CD4-positive, alpha-beta T cell treated with Interleukin-15 for 4 hours (primary cell): ENCODE results near the gene EIF4E2.
"Not testable (repeated sequence)": the region's sequence is repeated elsewhere in the genome, so short reads cannot be mapped to it uniquely, and the experiment has no call there.

Experiments
- DNase-seq: peaks from one replicate; pipeline ENCODE4 v3.0.0-alpha.2; 2020; ENCODE audit warnings: low spot score

EIF4E2 gene

GRCh38 chr2:232522623-232523401 lies 27.7 kb upstream of the EIF4E2 start:
- no peak for DNase-seq

GRCh38 chr2:232523402-232523681 lies 27.1 kb upstream of the EIF4E2 start:
- no peak for DNase-seq

- DNase-seq, result no peak
Observed at GRCh38 chr2:232523682-232524597, 26.5 kb upstream of the EIF4E2 start.

GRCh38 chr2:232524771-232525170 lies 25.7 kb upstream of the EIF4E2 start:
- DNase-seq, result no peak

- DNase-seq, result no peak
Observed at GRCh38 chr2:232525199-232525598, 25.3 kb upstream of the EIF4E2 start.

GRCh38 chr2:232525791-232526371 lies 24.6 kb upstream of the EIF4E2 start, which contains the start of gene CHRND:
TSS of gene CHRND (plus strand) at chr2:232526160. CDS start at chr2:232526216, 56 bp downstream.
- DNase-seq, result no peak

GRCh38 chr2:232526372-232526941 lies 24.0 kb upstream of the EIF4E2 start:
- DNase-seq, result no peak

GRCh38 chr2:232527905-232528470 lies 22.5 kb upstream of the EIF4E2 start:
- DNase-seq, result no peak

- no peak for DNase-seq
Observed at GRCh38 chr2:232528746-232529460, 21.6 kb upstream of the EIF4E2 start.

GRCh38 chr2:232529806-232530547 lies 20.5 kb upstream of the EIF4E2 start:
- DNase-seq, result no peak

- no peak for DNase-seq
Observed at GRCh38 chr2:232530626-232531260, 19.7 kb upstream of the EIF4E2 start.

- no peak for DNase-seq
Observed at GRCh38 chr2:232532419-232532818, 18.1 kb upstream of the EIF4E2 start.

GRCh38 chr2:232532821-232533220 lies 17.7 kb upstream of the EIF4E2 start:
- DNase-seq, result not testable (repeated sequence)

GRCh38 chr2:232533944-232534710 lies 16.4 kb upstream of the EIF4E2 start:
- DNase-seq, result no peak

- DNase-seq, result no peak
Observed at GRCh38 chr2:232534940-232535651, 15.4 kb upstream of the EIF4E2 start.

GRCh38 chr2:232535761-232536530 lies 14.5 kb upstream of the EIF4E2 start:
- DNase-seq, result no peak

GRCh38 chr2:232537079-232537478 lies 13.4 kb upstream of the EIF4E2 start:
- no peak for DNase-seq

- no peak for DNase-seq
Observed at GRCh38 chr2:232537499-232537898, 13.0 kb upstream of the EIF4E2 start.
